Choroid plexus epithelial cell (primary cell): Measurements from ENCODE around the gene ANKRD13D.

Experiments used
- DNase-seq: peaks from one replicate; pipeline ENCODE4 v3.0.0-alpha.2; 2010; ENCODE audit warnings: low read depth
- H3K4me3 ChIP-seq: 2 replicates; pipeline ENCODE4 v1.5.1; 2011; ENCODE audit warnings: low read depth, mild to moderate bottlenecking, control low read depth, low read length, moderate library complexity
- CTCF ChIP-seq: conservative IDR thresholded peaks from 2 replicates; pipeline ENCODE4 v1.5.1; 2011; ENCODE audit warnings: low read depth, mild to moderate bottlenecking, control low read depth, inconsistent platforms, low read length, moderate library complexity

The ANKRD13D gene

GRCh38 chr11:67307545-67308001 lies 18.5 kb downstream of the ANKRD13D start:
- no peak overlapping the region for H3K4me3 ChIP-seq
- no peak for TF ChIP-seq CTCF
- no peak for DNase-seq

- no peak for TF ChIP-seq CTCF
- no peak overlapping the region for H3K4me3 ChIP-seq
- no peak for DNase-seq
Measured at GRCh38 chr11:67308031-67308866, 19.1 kb downstream of the ANKRD13D start.

GRCh38 chr11:67309166-67309565 lies 20.1 kb downstream of the ANKRD13D start:
- H3K4me3 ChIP-seq: no peak overlapping the region
- TF ChIP-seq CTCF: no peak
- no peak for DNase-seq

GRCh38 chr11:67309661-67310061 lies 20.6 kb downstream of the ANKRD13D start:
- DNase-seq: no peak
- TF ChIP-seq CTCF: no peak
- H3K4me3 ChIP-seq: no peak overlapping the region

GRCh38 chr11:67310246-67311050 lies 21.3 kb downstream of the ANKRD13D start:
- TF ChIP-seq CTCF: no peak
- DNase-seq: no peak
- no peak overlapping the region for H3K4me3 ChIP-seq

- no peak overlapping the region for H3K4me3 ChIP-seq
- DNase-seq: no peak
- no peak for TF ChIP-seq CTCF
Measured at GRCh38 chr11:67311051-67311555, 22.0 kb downstream of the ANKRD13D start.
